ENCODE measurements around the gene TBCA. TPM values are rescaled to one million over a fixed set of nuclear protein-coding genes. Genes with fewer than 3 reads are reported as not detected.

Gene TBCA
- total and polyA plus RNA-seq, 9 of the 15 experiments (the other 6 are each of a cell fraction or from before 2014, with no cell fraction given): 164 to 661 (median 334) TPM

- TF ChIP-seq, protein P1, sequence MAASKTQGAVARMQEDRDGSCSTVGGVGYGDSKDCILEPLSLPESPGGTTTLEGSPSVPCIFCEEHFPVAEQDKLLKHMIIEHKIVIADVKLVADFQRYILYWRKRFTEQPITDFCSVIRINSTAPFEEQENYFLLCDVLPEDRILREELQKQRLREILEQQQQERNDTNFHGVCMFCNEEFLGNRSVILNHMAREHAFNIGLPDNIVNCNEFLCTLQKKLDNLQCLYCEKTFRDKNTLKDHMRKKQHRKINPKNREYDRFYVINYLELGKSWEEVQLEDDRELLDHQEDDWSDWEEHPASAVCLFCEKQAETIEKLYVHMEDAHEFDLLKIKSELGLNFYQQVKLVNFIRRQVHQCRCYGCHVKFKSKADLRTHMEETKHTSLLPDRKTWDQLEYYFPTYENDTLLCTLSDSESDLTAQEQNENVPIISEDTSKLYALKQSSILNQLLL (CRISPR knock-in tag; IDR thresholded peaks at IDR 0.05; ENCODE audit: borderline replicate concordance): no peak
- TF ChIP-seq YBX1 (IDR thresholded peaks at IDR 0.05) (no peak), RCOR1 (IDR thresholded peaks at IDR 0.05; ENCODE audit: borderline replicate concordance in 1 of 2, low read depth in 2 of 2, low read length in 2 of 2) (no peak), ZNF644 (tag; IDR thresholded peaks at IDR 0.05; ENCODE audit: low read depth) (no peak), RHOXF2B (CRISPR knock-in tag; conservative IDR thresholded peaks at IDR 0.05) (no peak), NFXL1 (CRISPR knock-in tag; IDR thresholded peaks at IDR 0.05) (no peak), SMAD4 (CRISPR knock-in tag; conservative IDR thresholded peaks at IDR 0.05) (no peak)
- TF ChIP-seq, protein P2, sequence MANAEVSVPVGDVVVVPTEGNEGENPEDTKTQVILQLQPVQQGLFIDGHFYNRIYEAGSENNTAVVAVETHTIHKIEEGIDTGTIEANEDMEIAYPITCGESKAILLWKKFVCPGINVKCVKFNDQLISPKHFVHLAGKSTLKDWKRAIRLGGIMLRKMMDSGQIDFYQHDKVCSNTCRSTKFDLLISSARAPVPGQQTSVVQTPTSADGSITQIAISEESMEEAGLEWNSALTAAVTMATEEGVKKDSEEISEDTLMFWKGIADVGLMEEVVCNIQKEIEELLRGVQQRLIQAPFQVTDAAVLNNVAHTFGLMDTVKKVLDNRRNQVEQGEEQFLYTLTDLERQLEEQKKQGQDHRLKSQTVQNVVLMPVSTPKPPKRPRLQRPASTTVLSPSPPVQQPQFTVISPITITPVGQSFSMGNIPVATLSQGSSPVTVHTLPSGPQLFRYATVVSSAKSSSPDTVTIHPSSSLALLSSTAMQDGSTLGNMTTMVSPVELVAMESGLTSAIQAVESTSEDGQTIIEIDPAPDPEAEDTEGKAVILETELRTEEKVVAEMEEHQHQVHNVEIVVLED (CRISPR knock-in tag; IDR thresholded peaks at IDR 0.05): no peak
Measured at GRCh38 chr5:77670526-77670925, 105.6 kb downstream of the TBCA start (continued).

GRCh38 chr5:77669677-77670076 lies 106.5 kb downstream of the TBCA start:
- Histone ChIP-seq H3K9ac (ENCODE audit: insufficient read depth in 1 of 2, low read depth in 2 of 2, low read length in 2 of 2) (no peak overlapping the region), H3K9me3 (replicated peaks; ENCODE audit: control insufficient read depth, insufficient read depth, low read depth, low read length) (no peaks in the 10 kb centered on the region), H3K27ac (ENCODE audit: extremely low read depth, low read depth, low read length) (no peak overlapping the region), H3K4me1 (replicated peaks in 1 of 2; ENCODE audit: control insufficient read depth in 2 of 2, insufficient read depth in 2 of 2, low read length in 2 of 2) (no peaks in the 10 kb centered on the region), H3K9me1 (ENCODE audit: control insufficient read depth, insufficient read depth, low read length) (no peaks in the 10 kb centered on the region), H2AFZ (ENCODE audit: low read depth, low read length) (no peak overlapping the region), H3K27me3 (ENCODE audit: control insufficient read depth in 2 of 2, insufficient read depth in 2 of 2, low read length in 2 of 2) (peaks cover 28 to 41% of the 10 kb centered on the region in 2 experiments), H3K4me2 (ENCODE audit: insufficient read depth, low read length) (no peak overlapping the region), H3K4me3 (no peak overlapping the region), H3K36me3 (ENCODE audit: control insufficient read depth, insufficient read depth, low read length) (no peaks in the 10 kb centered on the region), H4K20me1 (replicated peaks; ENCODE audit: control insufficient read depth, insufficient read depth, low read length) (no peaks in the 10 kb centered on the region), H3K79me2 (ENCODE audit: control insufficient read depth, insufficient read depth, low read length) (no peaks in the 10 kb centered on the region)
- no TSS peak for BruUV-seq (replicated peaks)
- DNase-seq (ENCODE audit: extremely low read depth in 1 of 4, low spot score in 3 of 4) (no peak), FAIRE-seq (no peak), ATAC-seq (no peak)
- CTCF ChIA-PET (ENCODE audit: low intra/inter-chr PET ratio): no interaction called here
- in situ Hi-C loops (cut with MboI) (no loop called here), intact Hi-C loops (cut with micrococcal nuclease) (no loop called here)
- POLR2A ChIA-PET: no interaction called here
- WGBS (ENCODE audit: insufficient coverage, low coverage, missing lambda C conversion rate): 6% methylated on average over 1 of the region's 1 CpG
- TF ChIP-seq SLC30A9 (CRISPR knock-in tag; IDR thresholded peaks at IDR 0.05) (no peak), ATF7 (IDR thresholded peaks at IDR 0.05) (no peak), ZKSCAN3 (CRISPR knock-in tag; IDR thresholded peaks at IDR 0.05) (no peak), NFIC (IDR thresholded peaks at IDR 0.05) (peak; percentile 86), PHTF2 (CRISPR knock-in tag; IDR thresholded peaks at IDR 0.05) (no peak), ZNF551 (CRISPR knock-in tag; IDR thresholded peaks at IDR 0.05) (no peak), IFI16 (CRISPR knock-in tag; IDR thresholded peaks at IDR 0.05) (no peak), TARDBP (IDR thresholded peaks at IDR 0.05) (no peak), FIP1L1 (IDR thresholded peaks at IDR 0.05; ENCODE audit: low read depth, low read length, poor library complexity, severe bottlenecking) (no peak)
- TF ChIP-seq, protein P3, sequence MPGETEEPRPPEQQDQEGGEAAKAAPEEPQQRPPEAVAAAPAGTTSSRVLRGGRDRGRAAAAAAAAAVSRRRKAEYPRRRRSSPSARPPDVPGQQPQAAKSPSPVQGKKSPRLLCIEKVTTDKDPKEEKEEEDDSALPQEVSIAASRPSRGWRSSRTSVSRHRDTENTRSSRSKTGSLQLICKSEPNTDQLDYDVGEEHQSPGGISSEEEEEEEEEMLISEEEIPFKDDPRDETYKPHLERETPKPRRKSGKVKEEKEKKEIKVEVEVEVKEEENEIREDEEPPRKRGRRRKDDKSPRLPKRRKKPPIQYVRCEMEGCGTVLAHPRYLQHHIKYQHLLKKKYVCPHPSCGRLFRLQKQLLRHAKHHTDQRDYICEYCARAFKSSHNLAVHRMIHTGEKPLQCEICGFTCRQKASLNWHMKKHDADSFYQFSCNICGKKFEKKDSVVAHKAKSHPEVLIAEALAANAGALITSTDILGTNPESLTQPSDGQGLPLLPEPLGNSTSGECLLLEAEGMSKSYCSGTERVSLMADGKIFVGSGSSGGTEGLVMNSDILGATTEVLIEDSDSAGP (CRISPR knock-in tag; IDR thresholded peaks at IDR 0.05): no peak
- TF ChIP-seq, protein P4, sequence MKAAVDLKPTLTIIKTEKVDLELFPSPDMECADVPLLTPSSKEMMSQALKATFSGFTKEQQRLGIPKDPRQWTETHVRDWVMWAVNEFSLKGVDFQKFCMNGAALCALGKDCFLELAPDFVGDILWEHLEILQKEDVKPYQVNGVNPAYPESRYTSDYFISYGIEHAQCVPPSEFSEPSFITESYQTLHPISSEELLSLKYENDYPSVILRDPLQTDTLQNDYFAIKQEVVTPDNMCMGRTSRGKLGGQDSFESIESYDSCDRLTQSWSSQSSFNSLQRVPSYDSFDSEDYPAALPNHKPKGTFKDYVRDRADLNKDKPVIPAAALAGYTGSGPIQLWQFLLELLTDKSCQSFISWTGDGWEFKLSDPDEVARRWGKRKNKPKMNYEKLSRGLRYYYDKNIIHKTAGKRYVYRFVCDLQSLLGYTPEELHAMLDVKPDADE (conservative IDR thresholded peaks at IDR 0.05; ENCODE audit: control insufficient read depth, low read depth, low read length): no peak
